ENCODE results near the gene ALKBH6.

GRCh38 chr19:35978832-35979365 lies 35.1 kb downstream of the ALKBH6 start:
- TF ChIP-seq ZNF644 (tag; IDR thresholded peaks at IDR 0.05; ENCODE audit: low read depth) (no peak), NR2C1 (IDR thresholded peaks at IDR 0.05) (no peak), NR2C1 (tag; IDR thresholded peaks at IDR 0.05) (no peak), CTCF (IDR thresholded peaks at IDR 0.05 in 2 of 3, conservative IDR thresholded peaks at IDR 0.05 in 1 of 3; ENCODE audit: insufficient read depth in 2 of 3, low read depth in 1 of 3, low read length in 3 of 3) (no peak), CUX1 (CRISPR knock-in tag; IDR thresholded peaks at IDR 0.05) (no peak), PBX2 (CRISPR knock-in tag; IDR thresholded peaks at IDR 0.05; ENCODE audit: low read depth) (no peak), PBX2 (tag; conservative IDR thresholded peaks at IDR 0.05; ENCODE audit: low read depth) (no peak), HCFC1 (IDR thresholded peaks at IDR 0.05; ENCODE audit: low read depth, low read length) (no peak), ETV5 (CRISPR knock-in tag; IDR thresholded peaks at IDR 0.05; ENCODE audit: low read depth) (no peak), HMG20A (CRISPR knock-in tag; conservative IDR thresholded peaks at IDR 0.05) (no peak), ZNF354B (CRISPR knock-in tag; IDR thresholded peaks at IDR 0.05) (no peak), IRF2 (CRISPR knock-in tag; IDR thresholded peaks at IDR 0.05) (no peak), ZNF121 (CRISPR knock-in tag; conservative IDR thresholded peaks at IDR 0.05) (no peak)

All from K562 (cell line).